Measurements from ENCODE around the gene GRM7.
A peak's percentile ranks its signal among the peaks of the same experiment; 100 is the strongest.

Gene GRM7

DNA sequence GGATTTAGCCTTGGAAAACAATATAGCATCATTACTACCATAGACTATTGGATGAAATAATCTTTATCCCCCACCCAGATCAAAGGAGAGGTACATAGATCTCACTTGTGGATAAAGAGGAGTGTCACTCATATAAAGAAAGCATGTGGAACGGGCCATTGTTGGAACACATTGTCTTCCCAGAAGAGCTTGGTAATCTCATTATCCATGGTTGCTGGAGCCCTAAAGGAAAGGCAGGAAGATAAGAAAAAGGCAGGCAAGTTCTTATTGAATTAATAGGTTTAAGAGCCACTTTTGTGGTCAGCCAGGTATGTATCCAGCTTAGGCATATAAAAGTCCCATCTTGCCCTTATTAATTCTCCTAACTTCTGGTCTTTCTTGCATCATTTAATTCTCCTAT lies 659.1 kb downstream of the GRM7 start:
- H3K4me3 ChIP-seq (ENCODE audit: low read depth, low read length): no peak overlapping the region
- no peaks in the 10 kb centered on the region for H3K27me3 ChIP-seq (ENCODE audit: control insufficient read depth, insufficient read depth, low read length)
- peaks cover 7% of the 10 kb centered on the region; the same call in 1 of the 2 replicates for H3K9me3 ChIP-seq (ENCODE audit: control insufficient read depth, insufficient read depth, low read length)

DNA sequence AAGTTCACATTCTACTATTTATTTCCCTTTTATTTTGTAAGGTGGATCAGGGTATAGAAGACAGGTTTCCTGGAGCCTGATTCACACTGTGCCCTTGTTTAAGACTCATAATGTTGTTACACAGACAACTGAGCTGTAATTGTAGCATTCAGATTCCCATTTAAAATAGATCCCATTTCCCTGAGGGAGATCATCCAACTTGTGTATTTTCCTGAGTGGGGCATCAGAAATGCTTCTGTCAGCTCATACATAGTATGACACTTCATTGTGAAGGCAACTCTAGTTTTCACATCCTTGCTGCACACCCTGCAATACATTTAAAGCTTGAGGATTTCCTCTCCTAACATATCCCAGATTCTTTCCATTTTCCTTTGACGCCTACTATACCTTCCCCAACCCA lies 659.7 kb downstream of the GRM7 start:
- no peak overlapping the region for H3K4me3 ChIP-seq (ENCODE audit: low read depth, low read length)
- no peak overlapping the region for H3K9ac ChIP-seq (ENCODE audit: low read depth, low read length)
- no peaks in the 10 kb centered on the region for H3K36me3 ChIP-seq (ENCODE audit: control insufficient read depth, insufficient read depth, low read length)
- H3K27ac ChIP-seq (ENCODE audit: low read depth, low read length): no peak overlapping the region
- no peaks in the 10 kb centered on the region for H3K27me3 ChIP-seq (ENCODE audit: control insufficient read depth, insufficient read depth, low read length)
- H3K4me1 ChIP-seq (ENCODE audit: control insufficient read depth, insufficient read depth, low read length): no peaks in the 10 kb centered on the region
- H3K9me3 ChIP-seq (ENCODE audit: control insufficient read depth, insufficient read depth, low read length): peaks cover 7% of the 10 kb centered on the region; the same call in 1 of the 2 replicates

More for the DNA sequence above, 659.1 kb downstream of the GRM7 start:
- Histone ChIP-seq H3K27ac (ENCODE audit: low read depth, low read length) (no peak overlapping the region), H3K9ac (ENCODE audit: low read depth, low read length) (no peak overlapping the region), H3K4me1 (ENCODE audit: control insufficient read depth, insufficient read depth, low read length) (no peaks in the 10 kb centered on the region), H3K36me3 (ENCODE audit: control insufficient read depth, insufficient read depth, low read length) (no peaks in the 10 kb centered on the region)

DNA sequence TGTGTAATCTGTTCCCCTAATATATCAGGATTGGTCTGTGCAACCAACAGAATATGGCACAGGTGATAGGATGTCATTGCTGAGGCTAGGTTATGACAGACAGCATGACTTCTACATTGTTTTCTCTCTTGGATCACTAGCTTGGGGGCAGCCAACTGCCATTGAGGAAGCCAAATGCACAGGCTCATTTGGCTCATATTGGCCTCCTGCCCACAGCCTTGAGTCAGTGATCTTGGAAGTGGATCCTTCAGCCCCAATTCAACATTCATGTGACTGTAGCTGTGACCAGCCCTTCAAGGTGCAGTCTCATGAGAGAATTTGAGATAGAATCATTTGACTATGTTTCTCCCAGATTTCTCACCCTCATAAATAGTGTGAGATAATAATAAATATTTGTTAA lies 675.6 kb downstream of the GRM7 start:
- no peak overlapping the region for H3K4me3 ChIP-seq (ENCODE audit: low read depth, low read length)
- H3K9me3 ChIP-seq (ENCODE audit: control insufficient read depth, insufficient read depth, low read length): no peaks in the 10 kb centered on the region
- no peaks in the 10 kb centered on the region for H3K36me3 ChIP-seq (ENCODE audit: control insufficient read depth, insufficient read depth, low read length)

GRCh38 chr3:7536921-7537320 lies 676.0 kb downstream of the GRM7 start:
- H3K9me3 ChIP-seq (ENCODE audit: control insufficient read depth, insufficient read depth, low read length): no peaks in the 10 kb centered on the region
- no peaks in the 10 kb centered on the region for H3K4me1 ChIP-seq (ENCODE audit: control insufficient read depth, insufficient read depth, low read length)
- no peak overlapping the region for H3K4me3 ChIP-seq (ENCODE audit: low read depth, low read length)
- H3K27me3 ChIP-seq (ENCODE audit: control insufficient read depth, insufficient read depth, low read length): no peaks in the 10 kb centered on the region
- no peak overlapping the region for H3K9ac ChIP-seq (ENCODE audit: low read depth, low read length)
- no peak overlapping the region for H3K27ac ChIP-seq (ENCODE audit: low read depth, low read length)
- H3K36me3 ChIP-seq (ENCODE audit: control insufficient read depth, insufficient read depth, low read length): no peaks in the 10 kb centered on the region

More for the DNA sequence above, 675.6 kb downstream of the GRM7 start:
- Histone ChIP-seq H3K9ac (ENCODE audit: low read depth, low read length) (no peak overlapping the region), H3K27ac (ENCODE audit: low read depth, low read length) (no peak overlapping the region), H3K27me3 (ENCODE audit: control insufficient read depth, insufficient read depth, low read length) (no peaks in the 10 kb centered on the region), H3K4me1 (ENCODE audit: control insufficient read depth, insufficient read depth, low read length) (no peaks in the 10 kb centered on the region)

- Histone ChIP-seq H3K4me1 (ENCODE audit: control insufficient read depth, insufficient read depth, low read length) (peaks cover 4% of the 10 kb centered on the region; the same call in 1 of the 2 replicates), H3K27me3 (ENCODE audit: control insufficient read depth, insufficient read depth, low read length) (no peaks in the 10 kb centered on the region), H3K9ac (ENCODE audit: low read depth, low read length) (no peak overlapping the region), H3K27ac (ENCODE audit: low read depth, low read length) (no peak overlapping the region), H3K9me3 (ENCODE audit: control insufficient read depth, insufficient read depth, low read length) (no peaks in the 10 kb centered on the region), H3K4me3 (ENCODE audit: low read depth, low read length) (no peak overlapping the region), H3K36me3 (ENCODE audit: control insufficient read depth, insufficient read depth, low read length) (no peaks in the 10 kb centered on the region)
Observed at GRCh38 chr3:7543294-7543880, 682.5 kb downstream of the GRM7 start.

DNA sequence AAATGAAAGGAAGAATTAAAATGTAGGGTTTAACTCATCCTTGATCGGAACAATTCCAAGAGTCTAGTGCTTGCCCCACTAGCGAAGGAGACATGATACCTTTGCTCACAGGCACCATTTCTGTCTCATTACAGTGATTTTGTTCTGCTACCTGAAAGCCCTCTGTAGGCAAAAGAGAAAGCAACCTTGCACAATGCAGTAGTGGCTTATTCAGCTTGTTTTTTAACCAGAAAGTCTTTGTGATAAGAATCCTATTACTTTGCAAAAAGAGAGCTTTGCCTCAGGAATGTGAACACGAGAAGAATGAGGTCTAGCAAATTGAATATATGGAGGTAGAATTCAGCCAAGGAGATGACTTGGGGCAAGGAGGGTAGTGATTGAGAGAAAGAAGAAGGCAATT lies 684.4 kb downstream of the GRM7 start:
- no peak overlapping the region for H3K4me3 ChIP-seq (ENCODE audit: low read depth, low read length)
- H3K9me3 ChIP-seq (ENCODE audit: control insufficient read depth, insufficient read depth, low read length): no peaks in the 10 kb centered on the region
- H3K36me3 ChIP-seq (ENCODE audit: control insufficient read depth, insufficient read depth, low read length): no peaks in the 10 kb centered on the region
- H3K27me3 ChIP-seq (ENCODE audit: control insufficient read depth, insufficient read depth, low read length): no peaks in the 10 kb centered on the region
- peaks cover 4% of the 10 kb centered on the region; the same call in 1 of the 2 replicates for H3K4me1 ChIP-seq (ENCODE audit: control insufficient read depth, insufficient read depth, low read length)
- no peak overlapping the region for H3K9ac ChIP-seq (ENCODE audit: low read depth, low read length)
- H3K27ac ChIP-seq (ENCODE audit: low read depth, low read length): no peak overlapping the region

DNA sequence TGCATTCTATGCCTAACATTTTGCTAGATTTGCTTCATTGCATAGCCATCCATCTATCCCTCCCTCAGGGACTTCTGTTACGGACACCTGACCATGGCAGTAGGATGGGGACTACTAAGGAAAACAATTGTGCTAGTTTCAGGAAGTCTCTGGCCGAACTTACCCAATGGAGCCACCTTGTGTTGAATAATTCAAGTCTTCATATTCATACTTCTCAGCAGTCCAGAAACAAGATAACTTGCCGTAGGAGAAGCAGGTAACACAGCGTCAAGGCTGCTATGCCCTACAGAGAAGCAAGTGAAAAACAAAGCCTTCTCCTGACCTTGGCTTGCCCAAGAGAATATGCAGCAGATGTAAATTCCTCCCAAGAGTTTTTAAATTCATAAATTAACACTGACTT lies 685.3 kb downstream of the GRM7 start:
- Histone ChIP-seq H3K9me3 (ENCODE audit: control insufficient read depth, insufficient read depth, low read length) (0 out of 2 replicates have a peak, but pooled peaks cover 1% of the 10 kb centered on the region), H3K9ac (ENCODE audit: low read depth, low read length) (no peak overlapping the region), H3K27ac (ENCODE audit: low read depth, low read length) (no peak overlapping the region), H3K36me3 (ENCODE audit: control insufficient read depth, insufficient read depth, low read length) (no peaks in the 10 kb centered on the region), H3K4me1 (ENCODE audit: control insufficient read depth, insufficient read depth, low read length) (peaks cover 4% of the 10 kb centered on the region; the same call in 1 of the 2 replicates), H3K4me3 (ENCODE audit: low read depth, low read length) (no peak overlapping the region), H3K27me3 (ENCODE audit: control insufficient read depth, insufficient read depth, low read length) (no peaks in the 10 kb centered on the region)

DNA sequence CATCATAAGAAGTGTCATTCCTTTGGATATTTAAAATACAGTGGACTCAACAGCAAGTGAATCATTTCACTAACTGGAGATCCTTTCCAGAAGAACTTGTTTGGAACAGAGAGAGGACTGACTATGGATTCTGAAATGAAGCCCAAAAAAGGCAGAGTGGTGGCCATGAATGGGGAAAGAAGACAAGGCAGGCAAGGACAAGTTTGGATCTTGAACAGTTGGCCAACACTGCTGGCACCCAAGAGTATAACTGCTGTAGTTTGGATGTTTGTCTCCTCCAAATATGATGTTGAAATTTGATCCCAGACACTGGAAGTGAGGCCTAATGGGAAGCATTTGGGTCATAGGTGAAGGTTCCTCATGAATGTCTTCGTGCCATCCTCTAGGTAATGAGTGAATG lies 686.9 kb downstream of the GRM7 start:
- Histone ChIP-seq H3K4me3 (ENCODE audit: low read depth, low read length) (no peak overlapping the region), H3K9ac (ENCODE audit: low read depth, low read length) (no peak overlapping the region), H3K27ac (ENCODE audit: low read depth, low read length) (no peak overlapping the region), H3K27me3 (ENCODE audit: control insufficient read depth, insufficient read depth, low read length) (no peaks in the 10 kb centered on the region), H3K4me1 (ENCODE audit: control insufficient read depth, insufficient read depth, low read length) (peaks cover 4% of the 10 kb centered on the region; the same call in 1 of the 2 replicates), H3K36me3 (ENCODE audit: control insufficient read depth, insufficient read depth, low read length) (no peaks in the 10 kb centered on the region), H3K9me3 (ENCODE audit: control insufficient read depth, insufficient read depth, low read length) (peaks cover 17% of the 10 kb centered on the region)

DNA sequence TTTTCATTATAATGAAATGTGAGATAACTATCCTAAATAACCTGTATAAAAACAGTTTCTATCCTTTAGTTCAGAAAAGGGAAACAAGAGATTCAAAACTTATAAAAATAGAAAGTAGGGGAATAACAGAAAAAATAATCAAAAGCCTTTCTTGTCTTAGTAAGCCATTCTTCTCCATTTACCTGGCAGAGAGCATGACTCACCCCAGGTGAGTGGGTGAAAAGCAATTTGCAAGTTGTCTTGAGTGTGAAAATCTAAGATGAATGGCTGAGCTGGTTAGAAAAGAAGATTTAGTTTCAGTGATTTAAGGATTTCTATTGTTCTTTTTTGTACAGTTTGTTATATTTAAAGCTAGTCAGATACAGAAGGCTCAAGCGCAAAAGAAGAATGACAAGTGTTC lies 702.0 kb downstream of the GRM7 start:
- Histone ChIP-seq H3K4me3 (ENCODE audit: low read depth, low read length) (no peak overlapping the region), H3K4me1 (ENCODE audit: control insufficient read depth, insufficient read depth, low read length) (peaks cover 9% of the 10 kb centered on the region; the same call in 1 of the 2 replicates), H3K9me3 (ENCODE audit: control insufficient read depth, insufficient read depth, low read length) (no peaks in the 10 kb centered on the region), H3K27me3 (ENCODE audit: control insufficient read depth, insufficient read depth, low read length) (no peaks in the 10 kb centered on the region), H3K27ac (ENCODE audit: low read depth, low read length) (peak overlapping the region; percentile 2), H3K36me3 (ENCODE audit: control insufficient read depth, insufficient read depth, low read length) (no peaks in the 10 kb centered on the region), H3K9ac (ENCODE audit: low read depth, low read length) (no peak overlapping the region)

DNA sequence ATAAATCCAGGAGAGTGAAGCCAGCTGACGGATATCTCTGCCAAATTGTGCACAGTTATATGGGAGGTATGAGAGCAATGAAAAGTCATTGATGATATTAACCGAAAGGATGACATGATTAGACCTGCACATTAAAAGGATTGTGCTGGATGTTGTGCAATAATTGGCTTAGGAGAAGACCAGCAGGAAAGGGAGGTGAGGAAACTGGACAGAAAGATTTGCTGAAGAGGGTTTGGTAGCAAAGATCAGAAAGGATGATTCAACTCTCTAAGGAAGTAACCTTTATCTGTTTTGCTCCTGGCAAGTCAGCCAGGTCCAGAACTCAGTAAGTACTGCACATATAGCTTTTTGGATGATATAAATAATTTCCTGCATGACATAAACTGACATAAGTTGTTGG lies 704.7 kb downstream of the GRM7 start:
- Histone ChIP-seq H3K36me3 (ENCODE audit: control insufficient read depth, insufficient read depth, low read length) (no peaks in the 10 kb centered on the region), H3K9ac (ENCODE audit: low read depth, low read length) (no peak overlapping the region), H3K27me3 (ENCODE audit: control insufficient read depth, insufficient read depth, low read length) (no peaks in the 10 kb centered on the region), H3K4me1 (ENCODE audit: control insufficient read depth, insufficient read depth, low read length) (peaks cover 9% of the 10 kb centered on the region; the same call in 1 of the 2 replicates), H3K4me3 (ENCODE audit: low read depth, low read length) (no peak overlapping the region), H3K9me3 (ENCODE audit: control insufficient read depth, insufficient read depth, low read length) (no peaks in the 10 kb centered on the region), H3K27ac (ENCODE audit: low read depth, low read length) (no peak overlapping the region)

GRCh38 chr3:7567160-7567559 lies 706.2 kb downstream of the GRM7 start:
- H3K27me3 ChIP-seq (ENCODE audit: control insufficient read depth, insufficient read depth, low read length): no peaks in the 10 kb centered on the region
- H3K9me3 ChIP-seq (ENCODE audit: control insufficient read depth, insufficient read depth, low read length): no peaks in the 10 kb centered on the region
- H3K4me1 ChIP-seq (ENCODE audit: control insufficient read depth, insufficient read depth, low read length): peaks cover 9% of the 10 kb centered on the region; the same call in 1 of the 2 replicates
- no peak overlapping the region for H3K4me3 ChIP-seq (ENCODE audit: low read depth, low read length)
- no peak overlapping the region for H3K27ac ChIP-seq (ENCODE audit: low read depth, low read length)
- no peak overlapping the region for H3K9ac ChIP-seq (ENCODE audit: low read depth, low read length)
- H3K36me3 ChIP-seq (ENCODE audit: control insufficient read depth, insufficient read depth, low read length): no peaks in the 10 kb centered on the region

Data from HUES48 (cell line).